ENCODE data around the gene SCN1A. TPM values are rescaled to one million over a fixed set of nuclear protein-coding genes. Genes with fewer than 3 reads are reported as not detected.

Gene SCN1A
- total and polyA plus RNA-seq, 2 of the 8 experiments (the other 6 are each of a cell fraction or from before 2014, with no cell fraction given), result 0.18 to 1.9 TPM

DNA sequence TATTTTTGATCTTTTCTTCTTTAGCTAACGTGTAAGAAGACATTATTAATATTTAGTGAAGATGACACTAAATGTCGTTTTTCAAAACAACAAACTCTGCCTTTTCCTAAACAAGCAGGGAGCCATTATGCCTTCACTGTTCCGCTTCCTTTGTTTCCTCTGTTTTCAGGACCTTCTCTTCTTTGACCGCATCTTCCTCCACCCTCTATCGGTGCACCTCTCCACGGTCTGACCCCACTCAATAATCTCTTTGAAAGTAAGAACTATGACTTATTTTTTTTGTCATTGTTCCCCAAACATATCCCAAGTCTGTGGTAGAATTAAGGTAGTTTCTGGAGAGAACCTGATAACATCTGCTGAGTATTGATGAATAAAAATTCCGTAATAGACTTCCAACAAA lies 5.8 kb upstream of the SCN1A start:
- Histone ChIP-seq H3K23ac (ENCODE audit: insufficient read length) (no peak overlapping the region), H3K23me2 (ENCODE audit: low read depth, low read length) (no peaks in the 10 kb centered on the region), H2AFZ (ENCODE audit: low read length) (no peak overlapping the region), H3K36me3 (ENCODE audit: control insufficient read depth in 2 of 4, insufficient read depth in 4 of 4, low read length in 3 of 4) (no peaks in the 10 kb centered on the region), H3K4me1 (replicated peaks in 1 of 4; ENCODE audit: control insufficient read depth in 3 of 4, insufficient read depth in 4 of 4, low read length in 3 of 4) (no peaks in the 10 kb centered on the region), H3K4me3 (ENCODE audit: extremely low read depth in 1 of 4, insufficient read depth in 2 of 4, low read depth in 3 of 4, low read length in 4 of 4) (no peak overlapping the region), H3K27me3 (replicated peaks in 1 of 4; ENCODE audit: control insufficient read depth in 3 of 4, extremely low read depth in 1 of 4, insufficient read depth in 3 of 4, low read length in 3 of 4) (no peaks in the 10 kb centered on the region), H2AK5ac (ENCODE audit: low read depth, low read length) (no peak overlapping the region), H3K27ac (ENCODE audit: low read depth, low read length) (no peak overlapping the region), H2BK12ac (ENCODE audit: low read depth, low read length) (no peak overlapping the region), H4K91ac (replicated peaks; ENCODE audit: insufficient read length, low read length) (no peak overlapping the region), H3K18ac (ENCODE audit: extremely low read depth, low read length) (no peak overlapping the region), H3K9ac (replicated peaks in 1 of 4; ENCODE audit: extremely low read depth in 1 of 4, low read depth in 3 of 4, low read length in 3 of 4) (no peak overlapping the region), H4K20me1 (replicated peaks in 1 of 2; ENCODE audit: control insufficient read depth in 1 of 2, insufficient read depth in 2 of 2, low read length in 2 of 2) (no peaks in the 10 kb centered on the region), H3K4ac (replicated peaks; ENCODE audit: insufficient read length, low read depth, low read length) (no peak overlapping the region), H2BK5ac (ENCODE audit: low read depth, low read length) (no peak overlapping the region), H2BK120ac (replicated peaks; ENCODE audit: low read depth, low read length) (no peak overlapping the region), H3K79me1 (ENCODE audit: low read depth, low read length) (no peaks in the 10 kb centered on the region), H3K4me2 (ENCODE audit: insufficient read depth in 1 of 2, low read depth in 2 of 2, low read length in 2 of 2) (no peak overlapping the region), H3K79me2 (ENCODE audit: control insufficient read depth in 1 of 2, insufficient read depth in 2 of 2, low read length in 2 of 2) (no peaks in the 10 kb centered on the region), H4K8ac (ENCODE audit: extremely low read depth, insufficient read depth, low read length) (no peak overlapping the region), H2BK15ac (ENCODE audit: low read length) (no peak overlapping the region), H3K14ac (ENCODE audit: insufficient read length) (no peak overlapping the region), H3K56ac (replicated peaks; ENCODE audit: insufficient read length, low read depth, low read length) (no peak overlapping the region), H4K5ac (ENCODE audit: insufficient read length, low read depth, low read length) (no peak overlapping the region), H3K9me3 (ENCODE audit: insufficient read depth in 2 of 2, low read depth in 1 of 2, low read length in 1 of 2) (no peaks in the 10 kb centered on the region), H2BK20ac (ENCODE audit: low read length) (no peak overlapping the region)
- FAIRE-seq (no peak), DNase-seq (ENCODE audit: low read depth in 1 of 2, low spot score in 2 of 2) (no peak)
- 86% methylated on average over 7 of the region's 7 CpGs; no CpG with 5 or more reads in 1 of the 2 experiments for WGBS, 2 experiments (ENCODE audit: extremely low coverage in 1 of 2, insufficient coverage in 1 of 2, insufficient read length in 1 of 2, insufficient replicate concordance in 2 of 2, low coverage in 1 of 2, low lambda C conversion rate in 2 of 2, missing lambda C conversion rate in 1 of 2)
- ChIA-PET POLR2A (ENCODE audit: partially characterized antibody) (no interaction called here), CTCF (ENCODE audit: partially characterized antibody) (interaction anchor here (1.0 to 1.6 kb wide), 2 partner anchors 8 to 47 kb away, joined by 3 to 4 read pairs; no protein-coding TSS in a partner anchor)
- TF ChIP-seq EZH2 (IDR thresholded peaks at IDR 0.05; ENCODE audit: low read depth, low read length, severe bottlenecking) (no peak), CHD1 (IDR thresholded peaks at IDR 0.05; ENCODE audit: low read depth, low read length) (no peak), HDAC2 (IDR thresholded peaks at IDR 0.05; ENCODE audit: borderline replicate concordance in 1 of 2, low read depth in 2 of 2, low read length in 2 of 2) (no peak), YY1 (IDR thresholded peaks at IDR 0.05; ENCODE audit: low read depth, low read length) (no peak), BRCA1 (IDR thresholded peaks at IDR 0.05; ENCODE audit: low read depth, low read length) (no peak), KDM4A (IDR thresholded peaks at IDR 0.05; ENCODE audit: low read depth, low read length, severe bottlenecking) (no peak), SIX5 (IDR thresholded peaks at IDR 0.05; ENCODE audit: low read depth, low read length) (no peak), SRF (IDR thresholded peaks at IDR 0.05; ENCODE audit: low read depth, low read length) (no peak), RBBP5 (IDR thresholded peaks at IDR 0.05; ENCODE audit: borderline replicate concordance, low read depth, low read length) (no peak), BACH1 (IDR thresholded peaks at IDR 0.05; ENCODE audit: low read length) (no peak), CBX5 (IDR thresholded peaks at IDR 0.05; ENCODE audit: low read depth, low read length) (no peak), SAP30 (IDR thresholded peaks at IDR 0.05; ENCODE audit: insufficient read depth, insufficient replicate concordance, low read length) (no peak), KDM5A (IDR thresholded peaks at IDR 0.05; ENCODE audit: low read length) (no peak), RAD21 (IDR thresholded peaks at IDR 0.05 in 1 of 2, conservative IDR thresholded peaks at IDR 0.05 in 1 of 2; ENCODE audit: low read depth in 2 of 2, low read length in 2 of 2) (no peak), BCL11A (IDR thresholded peaks at IDR 0.05; ENCODE audit: low read depth in 2 of 2, low read length in 2 of 2) (no peak)
